ENCODE measurements around the gene KIRREL3. TPM values are rescaled to one million over a fixed set of nuclear protein-coding genes. Genes with fewer than 3 reads are reported as not detected.

The KIRREL3 gene
- total and polyA plus RNA-seq, 2 of the 8 experiments (the other 6 are each of a cell fraction or from before 2014, with no cell fraction given) = 0.29 to 0.32 TPM

- Histone ChIP-seq H3K4me2 (ENCODE audit: insufficient read depth in 1 of 2, low read depth in 2 of 2, low read length in 2 of 2) (no peak overlapping the region), H3K23ac (ENCODE audit: insufficient read length) (no peak overlapping the region), H3K9ac (replicated peaks in 1 of 4; ENCODE audit: extremely low read depth in 1 of 4, low read depth in 3 of 4, low read length in 3 of 4) (no peak overlapping the region), H2BK15ac (ENCODE audit: low read length) (no peak overlapping the region), H3K14ac (ENCODE audit: insufficient read length) (no peak overlapping the region), H3K18ac (ENCODE audit: extremely low read depth, low read length) (no peak overlapping the region), H4K5ac (ENCODE audit: insufficient read length, low read depth, low read length) (no peak overlapping the region), H3K4ac (replicated peaks; ENCODE audit: insufficient read length, low read depth, low read length) (no peak overlapping the region), H3K9me3 (ENCODE audit: insufficient read depth in 2 of 2, low read depth in 1 of 2, low read length in 1 of 2) (no peaks in the 10 kb centered on the region), H2BK20ac (ENCODE audit: low read length) (no peak overlapping the region), H3K56ac (replicated peaks; ENCODE audit: insufficient read length, low read depth, low read length) (no peak overlapping the region), H4K20me1 (replicated peaks in 1 of 2; ENCODE audit: control insufficient read depth in 1 of 2, insufficient read depth in 2 of 2, low read length in 2 of 2) (no peaks in the 10 kb centered on the region), H3K23me2 (ENCODE audit: low read depth, low read length) (no peaks in the 10 kb centered on the region), H3K79me1 (ENCODE audit: low read depth, low read length) (no peaks in the 10 kb centered on the region), H2AFZ (ENCODE audit: low read length) (no peak overlapping the region), H2AK5ac (ENCODE audit: low read depth, low read length) (no peak overlapping the region), H3K79me2 (ENCODE audit: control insufficient read depth in 1 of 2, insufficient read depth in 2 of 2, low read length in 2 of 2) (no peaks in the 10 kb centered on the region), H2BK12ac (ENCODE audit: low read depth, low read length) (no peak overlapping the region), H3K27ac (ENCODE audit: low read depth, low read length) (no peak overlapping the region), H3K4me3 (ENCODE audit: extremely low read depth in 1 of 4, insufficient read depth in 2 of 4, low read depth in 3 of 4, low read length in 4 of 4) (no peak overlapping the region), H2BK120ac (replicated peaks; ENCODE audit: low read depth, low read length) (no peak overlapping the region), H4K8ac (ENCODE audit: extremely low read depth, insufficient read depth, low read length) (no peak overlapping the region), H3K27me3 (replicated peaks in 1 of 4; ENCODE audit: control insufficient read depth in 3 of 4, extremely low read depth in 1 of 4, insufficient read depth in 3 of 4, low read length in 3 of 4) (no peaks in the 10 kb centered on the region), H3K36me3 (ENCODE audit: control insufficient read depth in 2 of 4, insufficient read depth in 4 of 4, low read length in 3 of 4) (no peaks in the 10 kb centered on the region), H4K91ac (replicated peaks; ENCODE audit: insufficient read length, low read length) (no peak overlapping the region), H2BK5ac (ENCODE audit: low read depth, low read length) (no peak overlapping the region), H3K4me1 (replicated peaks in 1 of 4; ENCODE audit: control insufficient read depth in 3 of 4, insufficient read depth in 4 of 4, low read length in 3 of 4) (peaks cover 3 to 16% (median 7%) of the 10 kb centered on the region in 4 experiments)
- DNase-seq (ENCODE audit: low read depth in 1 of 2, low spot score in 2 of 2) = no peak
- WGBS, 2 experiments (ENCODE audit: extremely low coverage in 1 of 2, insufficient coverage in 1 of 2, insufficient read length in 1 of 2, insufficient replicate concordance in 2 of 2, low coverage in 1 of 2, low lambda C conversion rate in 2 of 2, missing lambda C conversion rate in 1 of 2) = 89% methylated on average over 20 of the region's 20 CpGs; no CpG with 5 or more reads in 1 of the 2 experiments
- no peak for FAIRE-seq
- ChIA-PET POLR2A (ENCODE audit: partially characterized antibody) (no interaction called here), CTCF (ENCODE audit: partially characterized antibody) (interaction anchor here (1.5 to 2.1 kb wide), 4 partner anchors 11 to 68 kb away, joined by 4 to 6 read pairs (median 4); no protein-coding TSS in a partner anchor)
- TF ChIP-seq CREB1 (IDR thresholded peaks at IDR 0.05) (no peak), YY1 (IDR thresholded peaks at IDR 0.05; ENCODE audit: low read depth, low read length) (no peak), KDM1A (IDR thresholded peaks at IDR 0.05; ENCODE audit: borderline replicate concordance, low read length) (no peak), GABPA (IDR thresholded peaks at IDR 0.05; ENCODE audit: borderline replicate concordance, insufficient read depth, low read length) (no peak), PHF8 (conservative IDR thresholded peaks at IDR 0.05; ENCODE audit: low read depth, low read length) (no peak), CTCF (IDR thresholded peaks at IDR 0.05; ENCODE audit: control extremely low read depth in 1 of 3, insufficient read depth in 1 of 3, low read depth in 1 of 3, low read length in 3 of 3) (no peak), BRCA1 (IDR thresholded peaks at IDR 0.05; ENCODE audit: low read depth, low read length) (no peak), RBBP5 (IDR thresholded peaks at IDR 0.05; ENCODE audit: borderline replicate concordance, low read depth, low read length) (no peak), SP1 (IDR thresholded peaks at IDR 0.05; ENCODE audit: low read depth, low read length) (no peak)
Measured at GRCh38 chr11:126548581-126549550, 451.7 kb downstream of the KIRREL3 start.

Data from H1 (cell line).